NCI-H774 (cell line): Measurements from ENCODE around the gene NAIF1.
"Not testable (repeated sequence)": the region's sequence is repeated elsewhere in the genome, so short reads cannot be mapped to it uniquely, and the experiment has no call there.

ENCODE experiments used
- DNase-seq: peaks from one replicate; lab custom pipeline; 2025; lab: John Stamatoyannopoulos, UW

NAIF1 gene

GRCh38 chr9:128059365-128059983 is 7.6 kb downstream of the NAIF1 start:
- no peak for DNase-seq

GRCh38 chr9:128057724-128058409 is 9.3 kb downstream of the NAIF1 start:
- DNase-seq, result no peak

GRCh38 chr9:128056887-128057723 is 10.0 kb downstream of the NAIF1 start:
- peak; percentile 69 for DNase-seq

GRCh38 chr9:128056086-128056485 is 11.0 kb downstream of the NAIF1 start:
- DNase-seq, result no peak

- no peak for DNase-seq
Observed at GRCh38 chr9:128055344-128056040, 11.6 kb downstream of the NAIF1 start.

- DNase-seq, result no peak
Observed at GRCh38 chr9:128054087-128054486, 13.0 kb downstream of the NAIF1 start.

- DNase-seq, result no peak
Observed at GRCh38 chr9:128053560-128053959, 13.6 kb downstream of the NAIF1 start.

- DNase-seq, result no peak
Observed at GRCh38 chr9:128051932-128052709, 15.0 kb downstream of the NAIF1 start.

GRCh38 chr9:128049843-128050242 is 17.3 kb downstream of the NAIF1 start:
- no peak for DNase-seq

GRCh38 chr9:128048663-128049062 is 18.5 kb downstream of the NAIF1 start:
- DNase-seq, result no peak

- DNase-seq, result no peak
Observed at GRCh38 chr9:128047231-128047630, 19.9 kb downstream of the NAIF1 start.

GRCh38 chr9:128045831-128046230 is 21.3 kb downstream of the NAIF1 start:
- no peak for DNase-seq

GRCh38 chr9:128045409-128045808 is 21.7 kb downstream of the NAIF1 start:
- DNase-seq, result not testable (repeated sequence)

- no peak for DNase-seq
Observed at GRCh38 chr9:128043467-128043868, 23.7 kb downstream of the NAIF1 start.

GRCh38 chr9:128042043-128042442 is 25.1 kb downstream of the NAIF1 start:
- no peak for DNase-seq

- DNase-seq, result not testable (repeated sequence)
Observed at GRCh38 chr9:128040783-128041182, 26.3 kb downstream of the NAIF1 start.

- not testable (repeated sequence) for DNase-seq
Observed at GRCh38 chr9:128036522-128036921, 30.6 kb downstream of the NAIF1 start.

- peak; percentile 93 for DNase-seq
Observed at GRCh38 chr9:128034821-128035652, 32.1 kb downstream of the NAIF1 start.

- no peak for DNase-seq
Observed at GRCh38 chr9:128033609-128034008, 33.5 kb downstream of the NAIF1 start.

GRCh38 chr9:128027705-128028104 is 39.4 kb downstream of the NAIF1 start:
- no peak for DNase-seq
